Measurements from ENCODE around the gene TMEM175.

DNA sequence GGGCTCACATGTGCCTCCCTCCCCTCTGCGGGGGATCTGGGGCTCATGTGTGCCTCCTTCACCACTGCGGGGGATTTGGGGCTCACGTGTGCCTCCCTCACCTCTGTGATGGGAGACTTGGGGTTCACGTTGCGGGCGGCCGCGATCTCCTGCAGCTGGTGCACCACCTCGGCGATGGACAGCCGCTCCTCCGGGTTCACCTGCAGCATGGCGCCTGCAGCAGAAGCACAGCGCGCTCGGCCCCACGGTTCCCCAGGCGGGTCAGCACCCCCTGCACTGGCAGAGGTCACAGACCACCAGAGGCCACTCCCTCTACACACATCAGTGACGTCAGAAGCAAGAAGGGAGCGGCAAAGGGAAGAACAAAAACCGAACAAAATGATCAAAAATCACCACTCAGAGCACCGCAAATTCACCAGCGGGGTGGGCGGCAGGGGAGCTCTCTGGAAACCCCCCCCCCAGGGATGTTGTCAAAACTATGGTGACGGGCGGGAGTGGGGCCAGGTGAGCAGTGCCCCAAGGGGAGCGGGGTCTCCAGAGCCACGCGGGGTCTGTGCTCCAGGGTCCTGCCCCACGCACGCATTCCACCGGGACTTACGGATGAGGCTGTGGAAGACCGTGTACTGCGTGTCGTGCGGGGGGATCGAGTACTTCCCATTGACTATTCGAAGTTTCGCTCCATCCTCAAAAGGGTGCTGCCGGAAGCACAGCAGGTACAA, 38.8 kb upstream of the TMEM175 start:
- TF ChIP-seq, protein P1, sequence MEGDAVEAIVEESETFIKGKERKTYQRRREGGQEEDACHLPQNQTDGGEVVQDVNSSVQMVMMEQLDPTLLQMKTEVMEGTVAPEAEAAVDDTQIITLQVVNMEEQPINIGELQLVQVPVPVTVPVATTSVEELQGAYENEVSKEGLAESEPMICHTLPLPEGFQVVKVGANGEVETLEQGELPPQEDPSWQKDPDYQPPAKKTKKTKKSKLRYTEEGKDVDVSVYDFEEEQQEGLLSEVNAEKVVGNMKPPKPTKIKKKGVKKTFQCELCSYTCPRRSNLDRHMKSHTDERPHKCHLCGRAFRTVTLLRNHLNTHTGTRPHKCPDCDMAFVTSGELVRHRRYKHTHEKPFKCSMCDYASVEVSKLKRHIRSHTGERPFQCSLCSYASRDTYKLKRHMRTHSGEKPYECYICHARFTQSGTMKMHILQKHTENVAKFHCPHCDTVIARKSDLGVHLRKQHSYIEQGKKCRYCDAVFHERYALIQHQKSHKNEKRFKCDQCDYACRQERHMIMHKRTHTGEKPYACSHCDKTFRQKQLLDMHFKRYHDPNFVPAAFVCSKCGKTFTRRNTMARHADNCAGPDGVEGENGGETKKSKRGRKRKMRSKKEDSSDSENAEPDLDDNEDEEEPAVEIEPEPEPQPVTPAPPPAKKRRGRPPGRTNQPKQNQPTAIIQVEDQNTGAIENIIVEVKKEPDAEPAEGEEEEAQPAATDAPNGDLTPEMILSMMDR (IDR thresholded peaks at IDR 0.05; ENCODE audit: insufficient read depth, low read length): no peak
- TF ChIP-seq GABPA (IDR thresholded peaks at IDR 0.05; ENCODE audit: low read depth) (no peak), POLR2AphosphoS5 (IDR thresholded peaks at IDR 0.05; ENCODE audit: low read depth) (no peak), SPI1 (IDR thresholded peaks at IDR 0.05; ENCODE audit: borderline replicate concordance, low read depth) (no peak)

Measured in HL-60 (cell line).